Measurements from ENCODE around the gene DCAF12.

DCAF12 gene

DNA sequence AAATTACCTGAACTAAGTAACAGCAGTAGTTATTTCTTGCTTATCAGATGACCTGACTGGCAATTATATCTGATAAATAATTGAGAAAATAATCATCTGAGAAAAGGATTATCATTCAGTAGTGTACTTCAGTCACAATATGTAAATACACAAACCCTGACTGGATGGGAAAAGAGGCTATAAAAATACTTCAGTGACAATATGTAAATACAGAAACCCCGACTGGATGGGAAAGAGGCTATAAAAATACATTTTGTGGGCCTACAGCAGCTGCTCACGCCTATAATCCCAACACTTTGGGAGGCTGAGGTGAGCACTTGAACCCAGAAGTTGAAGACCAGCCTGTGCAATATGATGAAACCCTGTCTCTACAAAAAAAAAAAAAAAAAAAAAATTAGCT lies 88.9 kb downstream of the DCAF12 start:
- no peaks in the 10 kb centered on the region for H3K4me1 ChIP-seq
- H3K36me3 ChIP-seq (replicated peaks), result peaks cover 13% of the 10 kb centered on the region
- H3K27me3 ChIP-seq (ENCODE audit: low read depth), result no peaks in the 10 kb centered on the region
- in situ Hi-C loops (cut with MboI; ENCODE audit: low sequenced_read_pairs), result no loop called here
- no peak overlapping the region for H3K4me3 ChIP-seq
- H3K9me3 ChIP-seq, result no peaks in the 10 kb centered on the region
- DNase-seq (ENCODE audit: low spot score in 2 of 2), result no peak

GRCh38 chr9:34036625-34037024 lies 89.9 kb downstream of the DCAF12 start:
- H3K27me3 ChIP-seq (ENCODE audit: low read depth), result no peaks in the 10 kb centered on the region
- H3K9me3 ChIP-seq, result no peaks in the 10 kb centered on the region; the same call in 1 of the 2 replicates
- peaks cover 11% of the 10 kb centered on the region for H3K36me3 ChIP-seq (replicated peaks)
- no peak for DNase-seq (ENCODE audit: low spot score in 2 of 2)
- no peaks in the 10 kb centered on the region for H3K4me1 ChIP-seq
- H3K4me3 ChIP-seq, result no peak overlapping the region
- in situ Hi-C loops (cut with MboI; ENCODE audit: low sequenced_read_pairs), result no loop called here

All from HAP-1 (cell line).